HG02973 (cell line): ENCODE data around the gene PTPN13.

Experiments
- ATAC-seq: cut with Tn5 transposase; IDR thresholded peaks from one replicate; pipeline ENCODE4 v1.9.1; 2021; ENCODE audit warnings: moderate library complexity; ENCODE audit not compliant: unreplicated experiment

The PTPN13 gene

DNA sequence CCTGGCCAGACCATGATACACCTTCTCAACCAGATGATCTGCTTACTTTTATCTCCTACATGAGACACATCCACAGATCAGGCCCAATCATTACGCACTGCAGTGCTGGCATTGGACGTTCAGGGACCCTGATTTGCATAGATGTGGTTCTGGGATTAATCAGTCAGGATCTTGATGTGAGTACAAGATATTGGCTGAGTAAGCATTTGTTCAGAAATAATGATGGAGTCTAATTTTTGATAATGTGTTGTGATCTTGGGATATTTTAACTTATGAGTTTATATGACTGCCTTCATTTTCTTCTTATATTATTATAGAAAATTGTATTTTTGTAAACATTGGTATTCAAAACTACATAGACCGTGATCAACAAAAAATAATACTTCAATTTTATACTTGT is 215.7 kb downstream of the PTPN13 start:
- ATAC-seq, result no peak

DNA sequence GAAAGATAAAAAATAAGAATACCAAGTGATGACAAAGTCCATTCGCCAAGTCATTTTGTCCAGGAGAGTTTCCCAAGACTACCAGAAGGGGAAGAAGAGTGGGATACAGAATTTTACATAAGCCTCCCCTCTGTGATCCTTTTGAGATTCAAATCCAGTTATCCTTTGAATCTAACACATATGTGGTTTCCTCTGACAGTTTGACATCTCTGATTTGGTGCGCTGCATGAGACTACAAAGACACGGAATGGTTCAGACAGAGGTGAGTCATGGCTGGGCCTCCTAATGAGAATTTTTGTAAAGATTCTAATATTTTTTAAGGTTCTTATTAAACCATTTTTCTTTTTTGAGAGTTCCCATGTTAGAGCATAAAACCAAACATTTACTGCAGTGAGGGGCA is 216.7 kb downstream of the PTPN13 start:
- no peak for ATAC-seq

DNA sequence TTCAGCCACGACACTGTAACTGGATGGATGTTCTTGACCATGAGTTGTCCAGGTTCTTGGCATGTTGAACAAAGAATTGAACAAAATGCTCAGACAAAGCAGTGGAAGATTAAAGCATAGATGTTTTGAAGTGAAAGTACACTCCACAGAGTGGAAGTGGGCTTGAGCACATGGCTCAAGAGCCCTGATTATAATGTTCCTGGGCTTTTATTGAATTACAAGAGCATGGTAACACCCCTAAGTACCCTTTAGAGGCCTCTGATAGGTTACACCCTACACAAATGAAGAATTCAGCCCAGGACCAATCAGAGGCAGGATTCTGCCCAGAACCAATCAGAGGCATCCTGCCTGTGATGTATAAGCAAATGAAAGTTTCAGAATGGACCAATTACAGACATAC is 221.5 kb downstream of the PTPN13 start:
- no peak for ATAC-seq

DNA sequence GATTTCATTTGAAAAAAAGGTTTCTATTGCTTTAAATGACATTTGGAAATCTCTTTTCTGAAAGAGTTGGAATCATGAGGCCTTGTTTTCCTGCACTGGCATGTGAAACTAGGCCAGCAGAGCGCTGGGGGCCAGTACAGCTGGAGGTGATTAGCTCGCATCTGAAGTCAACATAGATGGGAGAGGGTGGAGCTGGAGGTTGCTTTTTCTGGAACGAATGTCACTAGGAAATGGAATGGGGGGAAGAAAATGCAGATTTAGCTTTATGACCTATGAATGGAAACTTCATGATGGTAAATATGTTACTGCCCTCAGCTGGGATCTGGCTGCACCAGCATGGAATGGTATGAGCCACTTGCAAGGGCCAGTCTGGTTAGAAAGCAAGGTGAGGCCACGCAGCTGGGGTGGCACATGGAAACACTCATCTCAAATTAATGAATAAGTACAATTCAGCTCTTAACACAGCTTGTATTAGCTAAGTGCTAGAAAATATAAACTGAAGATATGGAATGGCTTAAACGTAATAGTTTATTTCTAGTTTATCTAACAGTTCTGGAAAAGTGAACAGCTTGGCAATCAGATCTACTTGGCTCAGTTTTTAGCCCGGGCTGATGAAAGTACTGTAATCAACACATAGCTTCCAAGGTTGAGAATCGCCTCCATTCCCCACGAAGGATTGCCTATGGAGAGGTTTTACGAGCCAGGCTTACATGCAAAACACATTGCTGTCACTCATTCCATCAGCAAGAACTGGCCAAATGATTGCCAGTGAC is 222.6 kb downstream of the PTPN13 start:
- ATAC-seq, result no peak

DNA sequence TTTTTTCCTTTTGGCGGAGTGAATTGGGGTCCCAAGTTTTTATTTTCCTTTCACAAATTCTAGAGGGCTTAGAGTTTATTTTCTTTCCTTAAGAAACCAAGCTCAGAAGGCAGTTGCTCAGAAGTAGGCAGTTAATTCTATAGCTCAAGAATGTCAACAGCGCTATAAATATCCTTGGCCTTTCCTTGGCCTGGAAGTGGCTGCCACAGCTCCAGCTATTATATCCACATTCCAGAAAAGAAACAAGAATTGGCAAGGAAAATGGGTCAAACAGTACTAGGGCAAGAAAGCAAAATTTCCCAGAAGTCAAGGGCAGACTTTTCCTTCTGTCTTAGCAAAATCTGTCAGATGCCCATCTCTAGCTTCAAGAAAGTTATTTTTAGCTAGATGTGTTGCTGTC is 224.1 kb downstream of the PTPN13 start:
- ATAC-seq, result no peak

DNA sequence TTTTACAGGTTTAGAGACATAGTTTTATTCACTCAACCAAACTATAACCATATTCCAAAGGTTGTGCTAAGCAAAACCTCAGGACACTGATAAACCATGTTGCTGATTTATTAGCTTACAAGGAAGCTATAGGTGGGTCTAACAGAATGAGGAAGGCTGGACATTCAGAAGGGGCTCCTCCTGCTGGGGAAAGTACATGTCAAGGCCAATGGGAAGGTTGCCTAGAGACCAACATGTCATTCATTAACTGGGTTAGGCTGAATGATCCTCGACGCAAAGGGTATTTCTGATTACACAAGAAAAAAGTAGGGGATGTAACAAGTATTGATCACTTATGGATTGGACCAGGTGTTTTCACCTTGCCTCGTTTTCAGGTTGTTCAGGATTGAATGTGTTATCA is 224.7 kb downstream of the PTPN13 start:
- no peak for ATAC-seq

DNA sequence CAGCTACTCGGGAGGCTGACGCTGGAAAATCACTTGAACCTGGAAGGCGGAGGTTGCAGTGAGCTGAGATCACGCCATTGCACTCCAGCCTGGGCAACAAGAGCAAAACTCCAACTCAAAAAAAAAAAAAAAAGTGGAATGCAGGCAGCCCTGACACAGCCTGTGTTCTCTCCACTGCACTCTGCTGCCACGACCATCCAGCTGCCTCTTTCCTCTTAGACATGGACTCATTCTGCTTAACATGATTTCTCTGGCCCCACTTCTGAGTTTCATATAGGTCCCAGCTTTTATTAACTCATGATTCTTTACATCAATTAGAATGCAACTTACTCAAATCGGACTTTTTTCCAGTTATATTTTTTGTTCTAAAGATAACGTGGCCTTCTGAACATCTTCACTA is 225.4 kb downstream of the PTPN13 start:
- no peak for ATAC-seq

DNA sequence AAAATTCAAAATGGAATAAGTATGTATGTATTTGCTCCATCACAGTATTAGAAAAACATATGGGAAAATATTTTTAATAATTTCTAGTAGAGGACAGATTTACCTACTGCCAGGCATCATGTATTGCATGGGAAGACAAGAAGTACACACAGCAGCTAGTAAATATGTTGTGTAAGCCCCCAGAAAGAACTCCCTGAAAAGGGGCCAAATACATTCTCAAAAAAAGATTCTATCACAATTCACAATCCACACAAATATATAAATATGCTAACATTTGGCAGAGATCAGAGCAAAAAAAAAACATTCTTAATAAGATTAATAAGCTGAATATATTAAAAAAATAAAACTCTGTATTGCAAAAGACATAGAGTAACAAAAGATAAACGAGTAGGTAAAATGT is 227.0 kb downstream of the PTPN13 start:
- no peak for ATAC-seq

DNA sequence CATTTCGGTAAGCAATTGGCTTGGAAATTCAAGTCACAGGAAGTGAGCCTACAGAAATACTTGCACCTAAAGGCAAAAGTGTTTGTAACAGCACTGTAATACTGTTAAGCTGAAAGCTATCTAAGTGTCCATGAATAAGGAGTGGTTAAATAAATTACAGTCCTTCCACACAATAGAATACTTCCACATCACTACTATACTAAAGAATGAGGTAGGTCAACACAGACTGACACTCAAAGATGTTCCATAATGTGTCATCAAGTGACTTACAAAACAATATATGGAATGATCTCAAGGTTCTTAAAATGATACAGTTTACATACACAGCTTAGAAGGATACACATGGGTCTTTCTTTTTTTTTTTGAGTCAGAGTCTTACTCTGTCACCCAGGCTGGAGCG is 228.0 kb downstream of the PTPN13 start:
- ATAC-seq, result no peak

DNA sequence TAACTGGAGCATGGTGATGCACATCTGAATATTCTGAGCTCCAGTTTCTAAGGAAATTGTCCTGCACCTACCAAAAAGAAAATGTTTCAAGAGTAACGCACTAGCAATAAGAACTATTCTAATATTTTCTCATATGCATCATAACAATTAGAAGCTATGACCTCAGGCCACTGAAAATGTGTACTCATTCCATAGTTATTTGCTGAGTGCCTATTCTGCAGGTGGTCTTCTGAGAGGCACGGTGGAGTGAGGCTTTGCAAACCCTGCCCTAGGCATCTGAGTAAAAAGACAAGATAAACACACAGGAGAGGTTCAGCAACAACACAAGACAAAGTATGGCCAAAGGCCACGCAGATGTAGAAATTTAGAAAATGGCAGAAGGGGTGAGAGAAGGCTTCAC is 231.4 kb downstream of the PTPN13 start:
- no peak for ATAC-seq

DNA sequence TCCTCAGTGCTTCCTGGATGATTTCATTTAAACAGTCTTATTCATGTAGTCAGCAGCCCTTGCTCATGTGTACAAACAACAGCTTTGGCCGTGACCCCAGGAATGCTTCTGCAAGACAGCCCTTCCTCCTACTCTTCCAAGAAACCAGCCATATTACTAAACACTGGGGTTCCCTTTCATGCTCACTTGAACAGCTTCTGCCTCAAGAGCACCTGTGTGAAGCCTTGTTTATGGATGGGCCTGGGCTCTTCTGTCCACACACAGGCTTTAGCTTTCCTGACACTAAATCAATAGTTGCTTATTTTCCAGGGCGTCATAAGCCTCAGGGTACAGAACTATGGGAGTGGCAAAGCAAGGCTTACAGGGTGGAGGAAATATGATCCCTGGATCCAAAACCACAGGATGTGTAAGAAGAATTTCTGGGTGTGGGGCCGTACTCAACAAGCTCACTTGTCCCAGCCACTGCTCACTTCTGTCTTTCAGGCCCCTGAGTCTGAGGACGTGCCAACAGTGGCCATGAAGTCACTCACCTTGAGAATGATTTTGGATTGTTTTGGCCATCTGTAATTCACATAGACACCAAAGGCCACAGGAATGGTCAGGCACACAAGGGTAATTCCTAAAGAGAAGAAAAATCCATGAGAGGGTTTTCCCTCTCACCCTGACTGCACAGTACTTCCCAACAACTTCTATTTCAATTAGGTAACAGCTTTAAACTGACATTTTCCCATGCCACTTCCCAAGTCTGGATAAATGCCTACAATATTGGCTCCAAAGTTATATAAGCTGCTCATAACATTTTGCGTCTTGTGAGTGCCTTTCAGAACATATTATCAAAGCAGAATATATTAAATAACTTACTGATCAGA is 237.4 kb downstream of the PTPN13 start:
- no peak for ATAC-seq

DNA sequence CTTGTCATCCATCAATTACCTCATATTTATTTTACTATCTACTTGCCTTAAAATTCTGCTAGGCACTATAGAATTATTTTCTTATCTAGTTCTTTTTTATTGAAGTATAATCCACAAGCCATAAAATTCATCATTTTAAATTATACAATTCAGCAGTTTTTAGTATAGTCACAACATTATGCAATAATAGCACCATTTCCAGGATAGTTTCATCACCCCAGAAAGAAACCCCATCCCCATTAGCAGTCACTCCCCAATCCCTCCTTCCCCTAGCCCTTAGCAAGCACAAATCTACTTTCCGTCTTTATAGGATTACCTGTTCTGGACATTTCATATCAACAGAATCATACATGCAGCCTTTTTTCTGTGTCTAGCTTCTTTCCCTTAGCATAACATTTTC is 239.5 kb downstream of the PTPN13 start:
- no peak for ATAC-seq

DNA sequence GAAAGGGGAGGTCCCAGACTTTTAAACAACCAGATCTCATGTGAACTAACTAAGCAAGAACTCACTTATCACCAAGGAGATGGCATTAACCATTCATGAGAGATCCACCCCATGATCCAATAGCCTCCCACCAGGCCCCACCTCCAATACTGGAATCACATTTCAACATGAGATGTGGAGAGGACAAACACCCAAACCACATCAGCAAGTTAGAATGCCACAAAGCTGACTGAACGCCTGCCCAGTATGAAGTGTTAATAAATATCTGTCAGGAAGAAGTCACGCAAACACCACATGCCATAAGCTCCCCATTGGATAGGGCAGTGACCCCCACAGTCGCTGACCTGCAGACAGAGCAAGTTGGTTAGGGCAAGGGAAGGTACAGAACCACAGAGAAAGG is 240.8 kb downstream of the PTPN13 start:
- ATAC-seq, result no peak

DNA sequence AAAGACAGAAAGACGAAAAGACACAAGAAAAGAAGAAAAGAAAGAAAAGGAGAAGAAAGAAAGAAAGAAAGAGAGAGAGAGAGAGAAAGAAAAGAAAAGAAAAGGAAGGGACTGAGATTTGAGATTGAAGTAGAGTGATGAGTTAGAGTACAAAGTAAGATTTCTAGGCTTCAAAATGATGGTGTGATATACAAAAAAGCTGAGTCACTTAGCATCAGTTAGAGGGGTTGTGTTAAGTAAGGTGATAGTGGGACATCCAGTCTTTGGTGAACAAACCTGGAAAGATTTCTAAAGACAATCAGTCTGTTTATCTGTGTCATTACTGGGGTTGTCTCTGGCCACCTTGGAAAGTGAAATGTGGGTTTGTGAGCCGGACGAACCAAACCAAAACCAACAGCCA is 241.6 kb downstream of the PTPN13 start:
- no peak for ATAC-seq

DNA sequence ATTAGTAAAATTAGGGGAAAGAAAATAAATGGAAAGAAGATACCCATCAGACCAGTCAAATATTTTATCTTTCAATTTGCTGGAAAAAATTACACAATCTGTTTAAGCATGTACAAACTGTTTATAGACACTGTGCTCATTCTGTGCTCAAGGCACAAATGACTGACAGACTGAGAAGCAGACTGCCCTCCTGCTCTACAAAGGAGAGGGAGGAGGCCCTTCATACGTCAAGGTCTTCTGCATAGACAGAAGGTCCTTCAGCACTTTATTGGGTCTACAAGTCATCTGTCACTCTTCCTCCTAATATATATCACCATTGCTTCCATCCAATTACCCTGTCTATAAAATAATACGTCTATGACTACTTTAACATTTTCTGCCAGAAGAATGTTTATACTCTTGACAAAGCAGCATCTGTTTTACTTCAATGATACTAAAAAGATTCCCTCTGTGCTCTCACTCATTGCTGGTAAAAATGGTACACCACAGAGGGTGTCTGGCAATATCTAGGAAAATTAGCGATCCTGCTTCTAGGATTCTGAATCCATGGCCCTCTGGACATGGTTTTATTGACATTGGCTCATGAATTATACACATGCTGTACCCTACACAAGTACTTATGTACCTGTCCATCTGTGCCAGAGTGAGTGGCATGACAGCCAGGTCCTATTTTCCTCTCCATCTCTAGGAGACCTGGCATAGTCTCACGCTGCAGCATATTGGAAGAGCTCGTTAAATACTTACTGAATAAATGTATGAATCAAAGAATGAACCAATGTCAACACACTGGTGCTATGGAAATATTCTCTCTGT is 243.8 kb downstream of the PTPN13 start:
- ATAC-seq, result no peak

DNA sequence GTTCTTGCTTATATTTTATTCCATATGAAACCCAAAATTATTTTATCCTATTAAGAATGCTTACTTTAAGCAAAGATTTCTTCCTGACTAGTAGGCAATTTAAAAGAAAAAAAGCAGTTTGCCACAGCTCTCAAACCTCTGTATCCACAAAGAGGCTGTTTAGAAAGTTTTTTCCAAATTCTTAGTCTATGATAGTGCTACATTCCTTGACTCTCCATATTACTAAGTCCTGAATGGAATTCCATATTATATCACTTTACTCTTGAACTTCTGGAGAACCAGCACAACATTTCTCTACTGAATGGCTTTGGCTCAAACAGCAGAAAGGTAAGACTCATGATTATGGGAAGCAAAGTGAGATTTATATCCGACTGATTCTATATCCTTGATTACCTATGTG is 246.7 kb downstream of the PTPN13 start:
- no peak for ATAC-seq

DNA sequence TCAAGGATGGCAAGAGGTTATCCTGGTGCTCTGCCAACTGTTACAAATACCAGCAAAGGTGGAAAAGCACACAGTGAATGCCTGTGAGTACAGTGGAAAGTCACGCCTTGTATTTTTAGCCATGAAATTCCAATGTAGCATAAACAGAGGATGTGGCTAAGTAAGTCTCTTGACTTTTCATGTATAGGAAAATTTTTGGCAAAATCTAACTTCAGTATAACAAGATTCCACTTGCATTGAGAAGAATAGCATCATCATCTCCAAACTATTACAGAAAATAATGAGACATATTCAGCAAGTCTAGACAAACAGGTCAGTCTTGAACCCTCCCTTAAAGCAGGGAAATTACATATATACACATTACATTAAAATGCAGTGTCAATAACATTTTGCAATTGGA is 247.2 kb downstream of the PTPN13 start:
- ATAC-seq, result no peak

DNA sequence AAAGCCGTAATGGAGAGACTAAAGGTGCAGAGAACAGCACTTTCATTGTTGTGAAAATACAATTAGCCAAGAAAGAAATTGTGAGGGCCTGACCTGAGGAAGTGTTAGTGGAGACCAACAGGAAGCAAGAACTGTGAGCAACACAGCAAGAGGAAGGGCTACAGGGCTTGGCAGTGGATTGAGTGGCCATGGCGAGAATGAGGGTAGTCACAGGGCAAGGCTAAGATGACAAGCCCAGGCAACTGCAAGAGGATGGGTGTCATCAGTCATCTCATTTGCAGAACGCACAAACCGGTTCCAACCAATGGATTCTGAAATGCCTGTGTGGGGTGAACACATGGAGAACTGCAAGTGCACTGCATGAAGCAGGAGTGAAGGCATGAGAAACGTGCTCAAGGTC is 251.5 kb downstream of the PTPN13 start:
- no peak for ATAC-seq

DNA sequence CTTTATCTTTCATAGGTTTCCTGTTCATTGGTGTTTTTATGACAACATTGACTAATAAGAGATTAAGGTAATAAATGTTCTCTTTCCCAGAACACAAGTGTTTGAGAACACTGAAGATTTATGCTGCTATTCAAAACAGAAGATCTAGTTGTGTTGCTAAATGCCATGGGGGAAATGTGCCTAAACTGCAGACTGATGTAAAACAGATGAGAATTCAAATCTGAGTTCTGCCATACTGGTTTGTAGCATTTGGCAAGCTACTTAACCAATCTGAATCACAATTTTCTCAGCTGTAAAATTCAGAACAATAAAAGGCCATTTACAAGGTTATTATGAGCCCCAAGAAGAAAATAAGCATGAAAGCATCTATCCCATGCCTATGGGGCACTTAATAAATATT is 252.8 kb downstream of the PTPN13 start:
- no peak for ATAC-seq

DNA sequence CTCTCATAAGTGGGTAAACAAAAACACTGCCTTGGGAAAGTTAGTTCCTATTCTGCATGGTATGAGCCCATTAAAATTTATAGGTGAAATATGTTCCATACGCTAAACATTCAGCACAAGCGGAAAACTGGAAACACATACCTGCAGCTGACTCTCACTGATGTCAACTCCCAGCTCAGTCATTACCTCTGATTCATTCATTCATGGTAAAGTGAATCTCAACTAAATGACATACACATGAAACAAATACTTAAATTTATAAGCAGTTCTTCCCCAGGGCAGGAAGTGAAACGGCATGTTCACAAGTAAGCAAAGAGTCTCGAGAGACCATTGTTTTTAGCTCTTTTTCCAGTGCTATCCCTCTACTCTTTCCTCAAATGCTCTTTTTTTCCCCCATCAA is 253.5 kb downstream of the PTPN13 start:
- no peak for ATAC-seq

DNA sequence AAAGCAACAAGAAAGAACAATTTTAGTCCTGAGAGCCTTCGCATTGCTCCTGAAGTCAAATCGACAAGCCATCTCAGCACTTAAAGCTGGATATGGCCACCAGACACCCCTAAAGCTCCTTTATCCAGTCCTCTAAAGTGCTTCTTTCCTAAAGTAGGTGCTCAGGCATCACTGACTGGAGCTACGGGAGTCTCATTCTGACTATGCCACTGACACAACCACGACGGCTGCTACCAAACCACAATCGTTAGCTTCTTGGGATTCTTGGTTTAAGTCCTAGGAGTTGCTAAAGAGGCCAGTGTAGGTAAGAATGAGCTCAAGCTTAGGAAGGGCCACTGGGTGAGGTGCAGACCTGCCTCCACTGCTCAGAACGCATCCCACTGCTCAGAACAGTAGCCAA is 254.0 kb downstream of the PTPN13 start:
- ATAC-seq, result no peak
